HEK293T (cell line): ENCODE data around the gene STRAP.
A peak's percentile ranks its signal among the peaks of the same experiment; 100 is the strongest.

Source experiments
- CTCF ChIA-PET: fragments of 350-600 bp; formaldehyde crosslinking; extraction: SDS; loops from one replicate; lab custom pipeline; 2021; ENCODE audit warnings: antibody characterized with exemption, inconsistent platforms; lab: Yijun Ruan, JAX
- POLR2A ChIA-PET: fragments of 350-600 bp; formaldehyde crosslinking; extraction: SDS; loops from one replicate; lab custom pipeline; 2020; ENCODE audit warnings: antibody characterized with exemption, inconsistent platforms; lab: Yijun Ruan, JAX
- DNase-seq: peaks from one replicate; pipeline ENCODE4 v3.0.0; 2012; ENCODE audit warnings: mixed read lengths; ENCODE audit errors: extremely low spot score
- ARNT ChIP-seq: fragments of 450-650 bp; IDR thresholded peaks from 2 replicates; pipeline ENCODE4 v1.6.1; 2017; ENCODE audit warnings: mild to moderate bottlenecking
- BHLHE40 ChIP-seq: fragments of 450-650 bp; IDR thresholded peaks from 2 replicates; pipeline ENCODE4 v1.6.1; 2016; ENCODE audit warnings: mild to moderate bottlenecking, moderate library complexity, borderline replicate concordance
- CTBP1 ChIP-seq: fragments of 450-650 bp; IDR thresholded peaks from 2 replicates; pipeline ENCODE4 v1.6.1; 2016; ENCODE audit warnings: borderline replicate concordance
- ELF4 ChIP-seq: fragments of 450-650 bp; IDR thresholded peaks from 2 replicates; pipeline ENCODE4 v1.6.1; 2017; ENCODE audit warnings: antibody characterized with exemption
- FOXA1 ChIP-seq: fragments of 450-650 bp; IDR thresholded peaks from 2 replicates; pipeline ENCODE4 v1.6.1; 2016; ENCODE audit warnings: mild to moderate bottlenecking
- FOXK2 ChIP-seq: fragments of 450-650 bp; IDR thresholded peaks from 2 replicates; pipeline ENCODE4 v1.6.1; 2016; ENCODE audit warnings: mild to moderate bottlenecking
- FOXM1 ChIP-seq: fragments of 450-650 bp; IDR thresholded peaks from 2 replicates; pipeline ENCODE4 v1.6.1; 2017; ENCODE audit warnings: mild to moderate bottlenecking, borderline replicate concordance
- HDGF ChIP-seq: fragments of 450-650 bp; IDR thresholded peaks from 2 replicates; pipeline ENCODE4 v1.6.1; 2017; ENCODE audit warnings: antibody characterized with exemption, borderline replicate concordance
- L3MBTL2 ChIP-seq: fragments of 450-650 bp; conservative IDR thresholded peaks from 2 replicates; pipeline ENCODE4 v1.6.1; 2016; ENCODE audit warnings: mild to moderate bottlenecking
- LEF1 ChIP-seq: fragments of 450-650 bp; IDR thresholded peaks from 2 replicates; pipeline ENCODE4 v1.6.1; 2017; ENCODE audit warnings: mild to moderate bottlenecking, borderline replicate concordance
- NFRKB ChIP-seq: fragments of 450-650 bp; IDR thresholded peaks from 2 replicates; pipeline ENCODE4 v1.6.1; 2016; ENCODE audit warnings: mild to moderate bottlenecking, moderate library complexity
- SP1 ChIP-seq: fragments of 450-650 bp; IDR thresholded peaks from 2 replicates; pipeline ENCODE4 v1.6.1; 2017
- SUZ12 ChIP-seq: fragments of 450-650 bp; IDR thresholded peaks from 2 replicates; pipeline ENCODE4 v1.6.1; 2016; ENCODE audit warnings: mild to moderate bottlenecking
- TARDBP ChIP-seq: fragments of 450-650 bp; IDR thresholded peaks from 2 replicates; pipeline ENCODE4 v1.6.1; 2016
- ZNF384 ChIP-seq: fragments of 450-650 bp; IDR thresholded peaks from 2 replicates; pipeline ENCODE4 v1.6.1; 2016
- TF ChIP-seq, protein P1 (sequence below): fragments of 450-650 bp; IDR thresholded peaks from 2 replicates; pipeline ENCODE4 v1.6.1; 2016

Gene STRAP

GRCh38 chr12:15928870-15929571 is 46.8 kb downstream of the STRAP start:
- no peak for DNase-seq
- TF ChIP-seq CTBP1, result no peak
- TF ChIP-seq L3MBTL2, result no peak
- no peak for TF ChIP-seq NFRKB
- no peak for TF ChIP-seq SP1
- no peak for TF ChIP-seq BHLHE40
- TF ChIP-seq TARDBP, result no peak
- TF ChIP-seq, protein P1, sequence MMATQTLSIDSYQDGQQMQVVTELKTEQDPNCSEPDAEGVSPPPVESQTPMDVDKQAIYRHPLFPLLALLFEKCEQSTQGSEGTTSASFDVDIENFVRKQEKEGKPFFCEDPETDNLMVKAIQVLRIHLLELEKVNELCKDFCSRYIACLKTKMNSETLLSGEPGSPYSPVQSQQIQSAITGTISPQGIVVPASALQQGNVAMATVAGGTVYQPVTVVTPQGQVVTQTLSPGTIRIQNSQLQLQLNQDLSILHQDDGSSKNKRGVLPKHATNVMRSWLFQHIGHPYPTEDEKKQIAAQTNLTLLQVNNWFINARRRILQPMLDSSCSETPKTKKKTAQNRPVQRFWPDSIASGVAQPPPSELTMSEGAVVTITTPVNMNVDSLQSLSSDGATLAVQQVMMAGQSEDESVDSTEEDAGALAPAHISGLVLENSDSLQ, result no peak
- ChIA-PET CTCF (no interaction called here), POLR2A (interaction anchor here (0.6 to 2.2 kb wide), 3 partner anchors 10 to 94 kb away, joined by 3 to 16 read pairs (median 3); partner anchors contain the start of gene DERA)

- ChIA-PET POLR2A (interaction anchor here (1.8 kb wide), 1 partner anchor 21 kb away, joined by 4 read pairs; the partner anchor contains the start of gene DERA), CTCF (interaction anchor here (1.1 to 1.8 kb wide), 2 partner anchors 11 to 21 kb away, joined by 3 to 6 read pairs; partner anchors contain the start of gene DERA)
- TF ChIP-seq FOXA1 (no peak), LEF1 (no peak), FOXK2 (no peak), CTBP1 (peak; percentile 82), NFRKB (no peak), SP1 (no peak), ARNT (no peak), FOXM1 (0 out of 2 replicates have a peak, but pooled peaks have one; percentile 47), ZNF384 (no peak)
- TF ChIP-seq, protein P1, result peak; percentile 87
- DNase-seq, result no peak
Measured at GRCh38 chr12:15931590-15932053, 49.4 kb downstream of the STRAP start.

GRCh38 chr12:15932327-15932726 is 50.1 kb downstream of the STRAP start:
- ChIA-PET CTCF (interaction anchor here (1.8 kb wide), 1 partner anchor 22 kb away, joined by 6 read pairs; the partner anchor contains the start of gene DERA), POLR2A (interaction anchor here (1.8 kb wide), 1 partner anchor 21 kb away, joined by 4 read pairs; the partner anchor contains the start of gene DERA)
- no peak for TF ChIP-seq SP1
- TF ChIP-seq BHLHE40, result no peak
- no peak for TF ChIP-seq ZNF384
- TF ChIP-seq HDGF, result no peak
- no peak for TF ChIP-seq ARNT
- TF ChIP-seq FOXK2, result no peak
- TF ChIP-seq SUZ12, result no peak
- TF ChIP-seq FOXA1, result no peak
- no peak for TF ChIP-seq NFRKB
- no peak for TF ChIP-seq CTBP1
- no peak for TF ChIP-seq L3MBTL2
- TF ChIP-seq, protein P1, result no peak
- TF ChIP-seq FOXM1, result no peak
- no peak for TF ChIP-seq TARDBP
- no peak for TF ChIP-seq LEF1
- DNase-seq, result no peak

DNA sequence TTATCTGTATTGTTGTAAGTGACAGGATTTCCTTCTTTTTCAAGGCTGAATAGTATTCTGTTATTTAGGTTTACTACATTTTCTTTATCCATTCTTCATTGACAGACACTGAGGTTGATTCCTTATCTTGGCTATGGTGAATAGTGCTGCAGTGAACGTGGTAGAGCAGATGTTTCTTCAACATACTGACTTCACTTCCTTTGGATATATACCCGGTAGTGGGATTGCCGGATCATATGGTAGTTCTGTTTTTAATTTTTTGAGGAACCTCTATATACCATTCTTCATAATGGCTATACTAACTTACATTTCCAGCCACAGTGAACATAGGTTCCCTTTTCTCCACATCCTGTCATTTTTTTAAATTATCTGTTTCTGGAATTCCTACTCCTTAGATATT is 50.8 kb downstream of the STRAP start:
- CTCF ChIA-PET, result interaction anchor here (0.5 kb wide), 1 partner anchor 238 kb away, joined by 3 read pairs; no protein-coding TSS in a partner anchor
- POLR2A ChIA-PET, result no interaction called here
- TF ChIP-seq NFRKB (no peak), ZNF384 (no peak), LEF1 (no peak), SP1 (no peak), TARDBP (no peak)
- no peak for DNase-seq

DNA sequence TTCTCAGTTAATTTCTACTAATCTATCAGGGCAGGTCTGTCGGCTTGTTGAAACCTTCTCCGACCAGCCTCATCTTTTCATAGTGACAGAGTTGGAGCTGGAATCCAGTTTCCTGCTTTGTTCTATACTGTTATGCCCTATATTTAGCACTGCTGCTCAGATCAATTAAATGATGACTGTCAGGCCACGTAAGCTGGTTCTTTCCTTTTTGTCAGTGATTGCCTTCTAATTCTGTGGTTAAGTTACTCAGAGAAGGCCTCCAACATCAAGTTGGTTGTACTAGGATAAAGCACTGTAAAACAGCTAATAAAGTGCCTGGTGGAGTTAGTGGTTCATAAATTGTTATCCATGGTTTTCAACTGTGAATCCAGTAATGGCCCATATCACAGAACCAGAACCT is 51.6 kb downstream of the STRAP start:
- CTCF ChIA-PET, result no interaction called here
- no peak for TF ChIP-seq FOXA1
- no peak for TF ChIP-seq ZNF384
- TF ChIP-seq LEF1, result no peak
- no peak for TF ChIP-seq HDGF
- TF ChIP-seq SP1, result no peak
- TF ChIP-seq TARDBP, result no peak
- TF ChIP-seq L3MBTL2, result no peak
- no peak for TF ChIP-seq ARNT
- TF ChIP-seq FOXK2, result no peak
- TF ChIP-seq ELF4, result no peak
- no peak for TF ChIP-seq NFRKB
- TF ChIP-seq, protein P1, result no peak
- no peak for DNase-seq
- POLR2A ChIA-PET, result no interaction called here
